ENCODE data around the gene TXN. TPM values are rescaled to one million over a fixed set of nuclear protein-coding genes. Genes with fewer than 3 reads are reported as not detected.
A peak's percentile ranks its signal among the peaks of the same experiment; 100 is the strongest.
"Not testable (repeated sequence)": the region's sequence is repeated elsewhere in the genome, so short reads cannot be mapped to it uniquely, and the experiment has no call there.

The TXN gene
- total RNA-seq, 1 experiment from 2014 or later, result 446 TPM

GRCh38 chr9:110254500-110254899 lies 1.8 kb downstream of the TXN start:
- POLR2A ChIA-PET, result no interaction called here
- Histone ChIP-seq H3K9me3 (no peaks in the 10 kb centered on the region), H3K27me3 (replicated peaks; ENCODE audit: control insufficient read depth, insufficient read depth, low read length) (no peaks in the 10 kb centered on the region), H3K4me1 (peaks cover 52% of the 10 kb centered on the region), H3K36me3 (ENCODE audit: control insufficient read depth, insufficient read depth, low read length) (no peaks in the 10 kb centered on the region), H3K4me3 (ENCODE audit: low read depth, low read length) (peak overlapping the region; percentile 96)
- no peak for DNase-seq
- CTCF ChIA-PET, result no interaction called here
- intact Hi-C loops (cut with micrococcal nuclease; ENCODE audit: unreplicated experiment), result loop anchor here (2.0 kb wide), 1 partner anchor 44 kb away; no protein-coding TSS in a partner anchor
- peak overlapping the region; percentile 99 for H3K27ac Mint-ChIP-seq (ENCODE audit: unreplicated experiment)
- H3K4me3 Mint-ChIP-seq (ENCODE audit: unreplicated experiment), result peak overlapping the region; percentile 98
- no peaks in the 10 kb centered on the region for H3K27me3 Mint-ChIP-seq (ENCODE audit: insufficient read depth, unreplicated experiment)
- H3K4me1 Mint-ChIP-seq (ENCODE audit: low read depth, unreplicated experiment), result peaks cover 35% of the 10 kb centered on the region
- TF ChIP-seq CTCF (IDR thresholded peaks at IDR 0.05; ENCODE audit: insufficient read depth in 1 of 2, low read depth in 1 of 2, low read length in 1 of 2, severe bottlenecking in 1 of 2, unreplicated experiment in 1 of 2), result no peak
- peaks cover 60% of the 10 kb centered on the region for H3K36me3 Mint-ChIP-seq (ENCODE audit: insufficient read depth, unreplicated experiment)
- BruUV-seq (replicated peaks), result TSS peak; percentile 20
- no peaks in the 10 kb centered on the region for H3K9me3 Mint-ChIP-seq (ENCODE audit: unreplicated experiment)

GRCh38 chr9:110252509-110253139 lies 3.7 kb downstream of the TXN start:
- Histone ChIP-seq H3K4me3 (ENCODE audit: low read depth, low read length) (no peak overlapping the region), H3K4me1 (peaks cover 36% of the 10 kb centered on the region), H3K36me3 (ENCODE audit: control insufficient read depth, insufficient read depth, low read length) (no peaks in the 10 kb centered on the region), H3K9me3 (no peaks in the 10 kb centered on the region), H3K27me3 (replicated peaks; ENCODE audit: control insufficient read depth, insufficient read depth, low read length) (no peaks in the 10 kb centered on the region)
- intact Hi-C loops (cut with micrococcal nuclease; ENCODE audit: unreplicated experiment), result no loop called here
- peak overlapping the region; percentile 98 for H3K4me3 Mint-ChIP-seq (ENCODE audit: unreplicated experiment)
- CTCF ChIA-PET, result no interaction called here
- POLR2A ChIA-PET, result no interaction called here
- H3K27ac Mint-ChIP-seq (ENCODE audit: unreplicated experiment), result peak overlapping the region; percentile 31
- no peaks in the 10 kb centered on the region for H3K27me3 Mint-ChIP-seq (ENCODE audit: insufficient read depth, unreplicated experiment)
- peaks cover 75% of the 10 kb centered on the region for H3K36me3 Mint-ChIP-seq (ENCODE audit: insufficient read depth, unreplicated experiment)
- TF ChIP-seq CTCF (IDR thresholded peaks at IDR 0.05; ENCODE audit: insufficient read depth in 1 of 2, low read depth in 1 of 2, low read length in 1 of 2, severe bottlenecking in 1 of 2, unreplicated experiment in 1 of 2), result no peak
- no TSS peak for BruUV-seq (replicated peaks)
- peaks cover 22% of the 10 kb centered on the region for H3K4me1 Mint-ChIP-seq (ENCODE audit: low read depth, unreplicated experiment)
- no peaks in the 10 kb centered on the region for H3K9me3 Mint-ChIP-seq (ENCODE audit: unreplicated experiment)
- DNase-seq, result no peak

GRCh38 chr9:110251770-110252169 lies 4.5 kb downstream of the TXN start:
- H3K36me3 ChIP-seq (ENCODE audit: control insufficient read depth, insufficient read depth, low read length); CTCF ChIA-PET; intact Hi-C loops (cut with micrococcal nuclease; ENCODE audit: unreplicated experiment); H3K4me3 Mint-ChIP-seq (ENCODE audit: unreplicated experiment); DNase-seq; H3K4me3 ChIP-seq (ENCODE audit: low read depth, low read length); H3K27me3 Mint-ChIP-seq (ENCODE audit: insufficient read depth, unreplicated experiment); H3K27ac Mint-ChIP-seq (ENCODE audit: unreplicated experiment); H3K9me3 ChIP-seq; BruUV-seq (replicated peaks); H3K27me3 ChIP-seq (replicated peaks; ENCODE audit: control insufficient read depth, insufficient read depth, low read length); H3K9me3 Mint-ChIP-seq (ENCODE audit: unreplicated experiment); POLR2A ChIA-PET: not testable (repeated sequence)
- Mint-ChIP-seq H3K4me1 (ENCODE audit: low read depth, unreplicated experiment) (peaks cover 18% of the 10 kb centered on the region), H3K36me3 (ENCODE audit: insufficient read depth, unreplicated experiment) (peaks cover 80% of the 10 kb centered on the region)
- peaks cover 34% of the 10 kb centered on the region for H3K4me1 ChIP-seq

All from Caco-2 (cell line).